ENCODE measurements around the gene ATP10A.

The ATP10A gene

DNA sequence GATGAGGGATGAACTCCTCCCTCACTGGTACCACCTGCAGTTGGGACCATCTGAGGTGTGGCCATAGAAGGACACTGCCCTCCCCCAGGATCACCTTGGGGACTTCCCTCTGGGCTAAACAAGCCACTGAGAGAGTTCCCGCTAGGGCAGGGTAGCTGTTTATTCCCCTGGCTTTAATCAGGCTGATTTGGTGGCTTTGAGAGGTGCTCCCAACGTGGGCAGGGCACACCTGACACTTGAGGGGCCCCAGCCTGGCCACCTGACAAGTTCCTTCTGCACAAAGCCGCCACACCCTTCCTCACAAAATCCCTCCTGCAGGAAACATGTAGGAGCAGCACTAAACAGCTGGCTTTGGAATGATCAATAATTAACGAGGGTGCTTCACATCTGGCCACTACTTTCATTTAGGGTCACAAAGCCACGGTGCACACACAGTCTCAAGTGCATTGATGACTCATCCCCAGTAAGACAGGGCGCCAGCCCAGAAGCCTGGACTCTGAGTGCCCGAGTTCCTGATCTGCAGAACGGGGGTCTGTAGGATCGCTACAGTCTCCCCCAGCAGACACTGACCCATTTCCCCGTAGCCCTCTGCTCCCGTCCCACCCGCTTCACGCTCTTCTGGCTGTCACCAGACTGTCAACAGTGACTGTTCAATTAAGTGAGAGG lies 75.1 kb downstream of the ATP10A start:
- peak; percentile 70 for DNase-seq (ENCODE audit: low read depth)
- TF ChIP-seq, protein P1, sequence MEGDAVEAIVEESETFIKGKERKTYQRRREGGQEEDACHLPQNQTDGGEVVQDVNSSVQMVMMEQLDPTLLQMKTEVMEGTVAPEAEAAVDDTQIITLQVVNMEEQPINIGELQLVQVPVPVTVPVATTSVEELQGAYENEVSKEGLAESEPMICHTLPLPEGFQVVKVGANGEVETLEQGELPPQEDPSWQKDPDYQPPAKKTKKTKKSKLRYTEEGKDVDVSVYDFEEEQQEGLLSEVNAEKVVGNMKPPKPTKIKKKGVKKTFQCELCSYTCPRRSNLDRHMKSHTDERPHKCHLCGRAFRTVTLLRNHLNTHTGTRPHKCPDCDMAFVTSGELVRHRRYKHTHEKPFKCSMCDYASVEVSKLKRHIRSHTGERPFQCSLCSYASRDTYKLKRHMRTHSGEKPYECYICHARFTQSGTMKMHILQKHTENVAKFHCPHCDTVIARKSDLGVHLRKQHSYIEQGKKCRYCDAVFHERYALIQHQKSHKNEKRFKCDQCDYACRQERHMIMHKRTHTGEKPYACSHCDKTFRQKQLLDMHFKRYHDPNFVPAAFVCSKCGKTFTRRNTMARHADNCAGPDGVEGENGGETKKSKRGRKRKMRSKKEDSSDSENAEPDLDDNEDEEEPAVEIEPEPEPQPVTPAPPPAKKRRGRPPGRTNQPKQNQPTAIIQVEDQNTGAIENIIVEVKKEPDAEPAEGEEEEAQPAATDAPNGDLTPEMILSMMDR (conservative IDR thresholded peaks at IDR 0.05; ENCODE audit: control insufficient read depth, insufficient read depth, low read depth, low read length), result no peak
- H3K4me3 ChIP-seq (ENCODE audit: control insufficient read depth, low read depth, low read length), result no peak overlapping the region

DNA sequence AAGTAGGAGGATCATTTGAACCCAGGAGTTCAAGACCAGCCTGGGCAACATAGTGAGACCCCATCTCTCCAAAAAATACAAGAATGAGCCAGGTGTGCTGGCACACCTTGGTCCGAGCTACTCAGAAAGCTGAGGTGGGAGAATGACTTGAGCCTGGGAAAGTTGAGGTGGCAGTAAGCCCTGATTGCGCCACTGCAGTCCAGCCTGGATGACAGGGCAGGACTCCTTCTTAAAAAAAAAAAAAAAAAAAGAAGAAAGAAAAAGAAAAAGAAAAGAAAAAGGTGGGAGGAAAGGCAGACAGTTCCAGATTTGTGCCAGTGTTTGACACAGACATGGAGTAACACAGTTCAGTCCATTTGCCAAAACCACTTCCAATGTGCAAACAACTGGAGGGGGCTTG lies 75.7 kb downstream of the ATP10A start:
- DNase-seq (ENCODE audit: low read depth), result peak; percentile 44
- no peak overlapping the region for H3K4me3 ChIP-seq (ENCODE audit: control insufficient read depth, low read depth, low read length)
- TF ChIP-seq, protein P1 (conservative IDR thresholded peaks at IDR 0.05; ENCODE audit: control insufficient read depth, insufficient read depth, low read depth, low read length), result no peak

DNA sequence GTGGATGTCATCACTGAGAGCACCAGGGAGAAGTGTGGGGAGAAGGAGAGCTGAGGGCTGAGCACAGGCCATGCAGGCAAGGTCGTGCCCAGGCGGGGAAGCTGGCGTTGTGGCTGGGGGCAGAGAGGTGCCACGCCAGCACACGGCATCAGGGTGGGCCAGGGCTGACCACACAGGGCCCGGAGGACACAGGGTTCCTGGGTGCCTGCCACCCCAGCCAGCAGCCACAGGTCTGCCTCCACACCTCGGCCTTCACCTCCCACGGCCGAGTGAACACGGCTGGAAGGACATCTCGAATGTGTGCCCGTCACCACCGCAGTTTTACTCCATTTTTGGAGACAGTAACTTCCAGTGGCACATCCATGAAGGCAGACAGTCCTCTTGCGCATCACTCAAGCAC lies 77.1 kb downstream of the ATP10A start:
- no peak overlapping the region for H3K4me3 ChIP-seq (ENCODE audit: control insufficient read depth, low read depth, low read length)
- TF ChIP-seq, protein P1 (conservative IDR thresholded peaks at IDR 0.05; ENCODE audit: control insufficient read depth, insufficient read depth, low read depth, low read length), result no peak
- DNase-seq (ENCODE audit: low read depth), result no peak

DNA sequence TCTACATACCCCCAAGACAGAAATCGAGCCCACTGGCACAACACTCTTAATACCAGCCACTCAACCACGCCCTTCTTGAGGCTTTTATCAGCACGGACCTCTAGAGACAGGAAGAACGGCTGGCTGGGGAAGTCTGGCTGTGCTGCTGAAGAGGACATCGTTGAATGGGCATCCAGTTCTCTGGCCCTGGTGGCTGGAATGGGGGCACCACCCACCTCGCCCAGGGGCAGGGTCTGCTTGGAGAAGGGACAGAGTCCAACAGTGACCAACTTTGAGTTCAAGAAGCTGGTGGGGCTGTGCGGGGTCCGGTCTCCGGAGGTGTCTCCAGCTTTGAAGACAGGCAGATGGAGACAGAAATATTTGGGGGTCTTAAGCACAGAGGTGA lies 77.5 kb downstream of the ATP10A start:
- no peak for DNase-seq (ENCODE audit: low read depth)
- TF ChIP-seq, protein P1 (conservative IDR thresholded peaks at IDR 0.05; ENCODE audit: control insufficient read depth, insufficient read depth, low read depth, low read length), result no peak
- H3K4me3 ChIP-seq (ENCODE audit: control insufficient read depth, low read depth, low read length), result no peak overlapping the region

DNA sequence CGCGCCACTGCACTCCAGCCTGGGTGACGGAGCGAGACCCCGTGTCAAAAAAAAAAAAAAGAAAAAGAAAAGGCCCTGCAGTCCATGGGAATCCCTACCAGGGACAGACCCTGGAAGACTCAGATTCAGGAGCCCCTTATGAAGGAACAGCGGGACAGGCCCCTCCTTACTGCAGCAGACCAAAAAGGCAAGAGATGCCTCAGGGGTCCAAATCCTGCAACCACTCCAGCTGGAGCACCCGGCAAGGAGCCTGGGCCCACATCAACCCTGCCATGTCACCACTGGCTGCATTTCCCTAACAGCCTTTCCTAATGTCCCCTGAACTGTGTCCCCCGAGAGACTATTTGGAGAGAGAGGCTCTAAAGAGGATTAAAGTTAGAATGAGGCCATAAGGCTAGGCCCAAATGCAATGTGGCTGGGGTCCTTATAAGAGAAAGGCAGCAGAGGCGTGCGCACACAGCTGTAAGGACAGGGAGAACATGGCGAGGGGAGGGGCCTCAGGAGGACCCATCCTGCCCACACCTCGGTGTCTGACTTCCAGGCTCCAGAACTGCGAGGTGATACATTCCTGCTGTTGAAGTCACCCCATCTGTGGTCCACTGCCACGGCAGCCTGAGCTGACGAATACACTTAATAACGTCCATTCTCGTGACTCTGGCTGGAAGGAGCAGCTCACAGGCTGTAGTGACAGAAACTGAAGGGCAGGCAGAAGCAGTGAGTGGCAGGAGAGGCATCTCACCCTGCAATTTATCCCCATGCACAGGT lies 78.1 kb downstream of the ATP10A start:
- H3K4me3 ChIP-seq (ENCODE audit: control insufficient read depth, low read depth, low read length), result no peak overlapping the region
- TF ChIP-seq, protein P1 (conservative IDR thresholded peaks at IDR 0.05; ENCODE audit: control insufficient read depth, insufficient read depth, low read depth, low read length), result no peak
- peak; percentile 84 for DNase-seq (ENCODE audit: low read depth)

DNA sequence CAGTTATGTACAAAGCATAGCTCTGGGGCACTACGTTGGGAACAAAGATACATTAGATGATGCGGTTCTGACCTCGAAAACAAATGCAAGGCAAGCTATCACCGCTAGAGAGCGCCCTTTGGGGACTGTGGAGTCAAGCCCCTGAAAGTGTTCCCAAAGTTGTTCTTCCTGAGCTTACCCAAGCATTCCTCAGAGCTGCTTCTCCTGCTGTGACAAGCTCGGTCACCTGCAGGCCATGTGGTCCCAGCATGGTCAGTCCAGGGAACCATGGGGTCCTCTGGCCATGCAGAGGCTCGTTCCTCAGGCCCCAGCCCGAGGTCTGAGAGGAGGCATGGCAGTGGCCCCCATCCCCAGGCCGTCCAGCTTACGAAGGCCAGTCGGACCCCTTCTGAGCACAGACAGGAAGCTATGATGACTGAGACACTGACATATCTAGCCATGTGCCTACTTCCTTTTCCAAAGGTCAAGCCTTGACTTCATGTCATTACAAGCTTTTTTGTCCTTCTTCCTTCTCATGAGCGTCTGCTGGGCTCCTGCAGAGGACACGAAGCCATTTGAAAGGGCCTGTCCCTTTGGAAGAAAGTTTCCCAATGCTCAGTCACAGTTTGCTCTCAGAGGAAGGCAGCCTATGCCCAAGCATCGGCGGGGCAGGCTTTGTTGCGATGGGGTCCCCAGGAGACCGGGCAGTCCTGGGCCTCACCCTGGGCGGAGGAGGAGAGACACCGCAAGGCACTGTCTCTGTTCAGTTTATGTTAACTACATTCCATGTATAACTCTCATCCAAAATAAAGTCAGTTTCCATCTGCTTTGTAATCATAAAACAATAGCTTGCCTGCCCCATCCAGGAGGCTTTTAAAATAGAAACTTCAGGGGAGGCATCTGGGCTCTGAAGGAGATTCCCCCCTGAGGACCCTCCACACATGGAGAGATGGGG lies 79.3 kb downstream of the ATP10A start:
- peak; percentile 62 for DNase-seq (ENCODE audit: low read depth)
- TF ChIP-seq, protein P1 (conservative IDR thresholded peaks at IDR 0.05; ENCODE audit: control insufficient read depth, insufficient read depth, low read depth, low read length), result peak; percentile 64
- no peak overlapping the region for H3K4me3 ChIP-seq (ENCODE audit: control insufficient read depth, low read depth, low read length)

All from fibroblast of mammary gland (primary cell).